K562 (cell line): Measurements from ENCODE around the gene SHB. TPM values are rescaled to one million over a fixed set of nuclear protein-coding genes. Genes with fewer than 3 reads are reported as not detected.

Experiments
- HDAC2 ChIP-seq: fragments of 450-650 bp; IDR thresholded peaks from 2 replicates; pipeline ENCODE4 v1.6.1; 2016; ENCODE audit warnings: mild to moderate bottlenecking
- NFE2 ChIP-seq: IDR thresholded peaks from 2 replicates; pipeline ENCODE4 v1.6.1; 2014; ENCODE audit warnings: antibody characterized with exemption, low read depth
- TRIM28 ChIP-seq: fragments of 450-650 bp; IDR thresholded peaks from 2 replicates; pipeline ENCODE4 v1.6.1; 2017
- ZNF121 ChIP-seq: sonication (generic); formaldehyde crosslinking; conservative IDR thresholded peaks from 2 replicates; pipeline ENCODE4 v1.8.0; 2022; ENCODE audit warnings: missing genetic modification reagents
- polyA plus RNA-seq, 8 experiments: library from polyadenylated mRNA; depleted of rRNA in 4 of 8; stranded (reverse) in 5 of 8; unstranded in 3 of 8; fragments of >200 nt; fragmentation: Nextera tagmentation in 2 of 8; fragmentation: Illumina TruSeq in 1 of 8; extraction: Ambion mirVana in 2 of 8; extraction: Trizol in 1 of 8; gene quantifications; 2 replicates each; pipeline versions ENCODE4 v1.2.1 to v1.2.3, GENCODE V29; 2011 to 2014; ENCODE audit warnings: inconsistent platforms in 1 of 8, missing spikeins in 1 of 8
- small RNA-seq: library from RNA; depleted of rRNA; stranded (forward); fragments of <200 nt; gene quantifications from one replicate; pipeline ENCODE3, GENCODE V24; 2014
- total RNA-seq, 7 experiments: library from RNA; depleted of rRNA in 6 of 7; stranded (reverse); fragments of >200 nt in 6 of 7; fragmentation: Illumina TruSeq in 2 of 7; extraction: Trizol in 2 of 7; gene quantifications; 2 replicates each; pipeline versions ENCODE4 v1.2.1 to v1.2.3, GENCODE V29; 2011 to 2021; ENCODE audit warnings: low replicate concordance in 1 of 7
- TF ChIP-seq, protein P1 (sequence below): fragments of 450-650 bp; IDR thresholded peaks from 2 replicates; pipeline ENCODE4 v1.6.1; 2016; ENCODE audit warnings: mild to moderate bottlenecking

Gene SHB
- total and polyA plus RNA-seq, 9 of the 15 experiments (the other 6 are each of a cell fraction or from before 2014, with no cell fraction given), result 0.78 to 16.0 (median 5.3) TPM

DNA sequence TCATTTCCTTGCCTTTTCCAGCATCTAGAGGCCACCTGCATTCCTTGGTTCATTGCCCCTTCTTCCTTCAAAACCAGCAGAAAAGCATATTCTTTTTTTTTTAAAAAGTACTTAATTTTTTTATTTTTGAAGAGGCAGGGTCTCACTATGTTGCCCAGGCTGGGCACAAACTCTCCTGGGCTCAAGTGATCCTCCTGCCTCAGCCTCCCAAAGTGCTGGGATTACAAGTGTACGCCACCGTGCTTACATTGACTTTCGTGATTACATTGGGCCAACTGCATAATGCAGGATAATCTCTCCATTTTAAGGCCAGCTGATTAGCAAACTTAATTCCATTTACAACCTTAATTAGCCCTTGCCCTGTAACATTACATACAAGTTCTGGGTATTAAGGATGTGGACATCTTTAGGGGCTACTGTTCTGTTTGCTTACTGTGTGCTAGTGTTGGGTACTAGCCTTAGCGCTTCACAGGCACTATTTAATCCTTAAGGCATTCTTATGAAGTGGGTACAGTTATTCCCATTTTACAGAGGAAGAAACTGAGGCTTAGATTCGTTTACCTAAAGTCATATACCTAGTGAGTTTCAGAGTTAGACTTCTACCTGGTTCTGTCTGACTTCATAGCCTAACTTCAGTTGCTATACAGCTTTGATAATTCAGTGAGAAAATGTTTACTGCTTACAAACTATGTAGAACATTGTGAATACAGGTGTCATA lies 198.8 kb downstream of the SHB start (continued):
- TF ChIP-seq, protein P1, sequence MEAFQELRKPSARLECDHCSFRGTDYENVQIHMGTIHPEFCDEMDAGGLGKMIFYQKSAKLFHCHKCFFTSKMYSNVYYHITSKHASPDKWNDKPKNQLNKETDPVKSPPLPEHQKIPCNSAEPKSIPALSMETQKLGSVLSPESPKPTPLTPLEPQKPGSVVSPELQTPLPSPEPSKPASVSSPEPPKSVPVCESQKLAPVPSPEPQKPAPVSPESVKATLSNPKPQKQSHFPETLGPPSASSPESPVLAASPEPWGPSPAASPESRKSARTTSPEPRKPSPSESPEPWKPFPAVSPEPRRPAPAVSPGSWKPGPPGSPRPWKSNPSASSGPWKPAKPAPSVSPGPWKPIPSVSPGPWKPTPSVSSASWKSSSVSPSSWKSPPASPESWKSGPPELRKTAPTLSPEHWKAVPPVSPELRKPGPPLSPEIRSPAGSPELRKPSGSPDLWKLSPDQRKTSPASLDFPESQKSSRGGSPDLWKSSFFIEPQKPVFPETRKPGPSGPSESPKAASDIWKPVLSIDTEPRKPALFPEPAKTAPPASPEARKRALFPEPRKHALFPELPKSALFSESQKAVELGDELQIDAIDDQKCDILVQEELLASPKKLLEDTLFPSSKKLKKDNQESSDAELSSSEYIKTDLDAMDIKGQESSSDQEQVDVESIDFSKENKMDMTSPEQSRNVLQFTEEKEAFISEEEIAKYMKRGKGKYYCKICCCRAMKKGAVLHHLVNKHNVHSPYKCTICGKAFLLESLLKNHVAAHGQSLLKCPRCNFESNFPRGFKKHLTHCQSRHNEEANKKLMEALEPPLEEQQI, result no peak
- TF ChIP-seq NFE2 (no peak), TRIM28 (no peak), ZNF121 (CRISPR knock-in tag) (peak; percentile 97), HDAC2 (0 out of 2 replicates have a peak, but pooled peaks have one; percentile 26)

Small RNA genes within 50 kb of the gene (small RNA-seq; reads per million reads assigned to genes)
- not detected for gene RNU7-124P

Other genes with a start within 250 kb of the SHB start
- gene SLC25A51, start 165.1 kb downstream of the SHB start, total RNA-seq (2014; rRNA removed), result 24.5 and 28.0 TPM in 2 replicates
- 40.7 and 44.2 TPM in 2 replicates for gene SLC25A51, start 165.1 kb downstream of the SHB start, total RNA-seq (2014; rRNA removed; fragmentation: Illumina TruSeq; extraction: Trizol)
- 39.3 and 39.5 TPM in 2 replicates for gene SLC25A51, start 165.1 kb downstream of the SHB start, total RNA-seq (2015; rRNA removed; fragmentation: Illumina TruSeq; extraction: Trizol)
- 31.5 and 32.9 TPM in 2 replicates for gene SLC25A51, start 165.1 kb downstream of the SHB start, total RNA-seq (2021)
- gene SLC25A51, start 165.1 kb downstream of the SHB start, polyA plus RNA-seq (2011; rRNA removed), result 30.6 and 37.0 TPM in 2 replicates
- gene SLC25A51, start 165.1 kb downstream of the SHB start, polyA plus RNA-seq (2014; fragmentation: Illumina TruSeq; extraction: Trizol), result 23.2 and 23.5 TPM in 2 replicates
- 10 to 100 TPM in 1 of 2 experiments, 1 to 10 TPM in 1; 9.1 to 10.6 TPM for gene SLC25A51, start 165.1 kb downstream of the SHB start, polyA plus RNA-seq (2014; fragmentation: Nextera tagmentation; extraction: Ambion mirVana)
- gene SLC25A51, start 165.1 kb downstream of the SHB start, polyA plus RNA-seq (2014; rRNA removed), result 18.7 and 22.3 TPM in 2 replicates